ENCODE results near the gene NABP2.
A peak's percentile ranks its signal among the peaks of the same experiment; 100 is the strongest.

NABP2 gene

GRCh38 chr12:56216461-56216860 is 7.7 kb upstream of the NABP2 start:
- DNase-seq = no peak

- no peak for DNase-seq
Observed at GRCh38 chr12:56219840-56220239, 4.3 kb upstream of the NABP2 start.

- DNase-seq = no peak
Observed at GRCh38 chr12:56220611-56221231, 3.4 kb upstream of the NABP2 start.

- no peak for DNase-seq
Observed at GRCh38 chr12:56221232-56221756, 2.8 kb upstream of the NABP2 start.

- peak; percentile 87 to 89 for DNase-seq
Observed at GRCh38 chr12:56221757-56222530, 2.2 kb upstream of the NABP2 start, which contains the start of gene RNF41. Gene RNF41 (minus strand): TSS chr12:56221922. CDS start chr12:56214047, 7,875 bp downstream.

GRCh38 chr12:56222531-56222895 is 1.6 kb upstream of the NABP2 start:
- no peak for DNase-seq

- no peak for DNase-seq
Observed at GRCh38 chr12:56223571-56224101, 506 bp upstream of the NABP2 start.

- no peak for DNase-seq
Observed at GRCh38 chr12:56224954-56225353, 812 bp downstream of the NABP2 start.

GRCh38 chr12:56229082-56229481 is 4.9 kb downstream of the NABP2 start:
- DNase-seq = no peak

- DNase-seq = no peak
Observed at GRCh38 chr12:56229916-56230431, 5.8 kb downstream of the NABP2 start, which contains the start of gene SLC39A5. Gene SLC39A5 (plus strand): TSS chr12:56230051. CDS start chr12:56231275, 1,224 bp downstream.

GRCh38 chr12:56230432-56231183 is 6.5 kb downstream of the NABP2 start:
- no peak for DNase-seq

GRCh38 chr12:56231184-56231582 is 7.0 kb downstream of the NABP2 start:
- DNase-seq = no peak

GRCh38 chr12:56234746-56235436 is 10.7 kb downstream of the NABP2 start:
- no peak for DNase-seq

- no peak for DNase-seq
Observed at GRCh38 chr12:56236091-56236490, 11.9 kb downstream of the NABP2 start.

GRCh38 chr12:56236985-56237384 is 12.8 kb downstream of the NABP2 start:
- no peak for DNase-seq

- no peak for DNase-seq
Observed at GRCh38 chr12:56237552-56237951, 13.4 kb downstream of the NABP2 start.

GRCh38 chr12:56241424-56242303 is 17.5 kb downstream of the NABP2 start:
- DNase-seq = no peak

GRCh38 chr12:56242986-56243385 is 18.8 kb downstream of the NABP2 start:
- DNase-seq = no peak

- no peak for DNase-seq
Observed at GRCh38 chr12:56243731-56244181, 19.6 kb downstream of the NABP2 start.

- DNase-seq = no peak
Observed at GRCh38 chr12:56244494-56244893, 20.4 kb downstream of the NABP2 start.

- DNase-seq = no peak
Observed at GRCh38 chr12:56247923-56248322, 23.8 kb downstream of the NABP2 start.
